IPS-11a (cell line): ENCODE data around the gene PIAS4.

Experiments
- H3K4me3 ChIP-seq: one replicate; pipeline ENCODE4 v1.5.1; 2013; ENCODE audit warnings: low read depth, low read length, control low read depth

PIAS4 gene

GRCh38 chr19:4038661-4039423 lies 31.3 kb downstream of the PIAS4 start:
- no peak overlapping the region for H3K4me3 ChIP-seq

GRCh38 chr19:4042064-4042730 lies 34.7 kb downstream of the PIAS4 start:
- no peak overlapping the region for H3K4me3 ChIP-seq

- H3K4me3 ChIP-seq: no peak overlapping the region
Observed at GRCh38 chr19:4042731-4043082, 35.2 kb downstream of the PIAS4 start.

- H3K4me3 ChIP-seq: no peak overlapping the region
Observed at GRCh38 chr19:4043401-4043800, 35.9 kb downstream of the PIAS4 start.

- no peak overlapping the region for H3K4me3 ChIP-seq
Observed at GRCh38 chr19:4043966-4044715, 36.6 kb downstream of the PIAS4 start.

- no peak overlapping the region for H3K4me3 ChIP-seq
Observed at GRCh38 chr19:4044990-4045465, 37.5 kb downstream of the PIAS4 start.

- no peak overlapping the region for H3K4me3 ChIP-seq
Observed at GRCh38 chr19:4045597-4046361, 38.2 kb downstream of the PIAS4 start.

GRCh38 chr19:4046362-4046691 lies 38.8 kb downstream of the PIAS4 start:
- H3K4me3 ChIP-seq: no peak overlapping the region

GRCh38 chr19:4046946-4047683 lies 39.6 kb downstream of the PIAS4 start:
- H3K4me3 ChIP-seq: no peak overlapping the region

- no peak overlapping the region for H3K4me3 ChIP-seq
Observed at GRCh38 chr19:4049432-4049831, 41.9 kb downstream of the PIAS4 start.

GRCh38 chr19:4051175-4052101 lies 43.9 kb downstream of the PIAS4 start:
- H3K4me3 ChIP-seq: no peak overlapping the region

- no peak overlapping the region for H3K4me3 ChIP-seq
Observed at GRCh38 chr19:4052114-4052992, 44.8 kb downstream of the PIAS4 start.

GRCh38 chr19:4052993-4053422 lies 45.5 kb downstream of the PIAS4 start:
- H3K4me3 ChIP-seq: no peak overlapping the region

- H3K4me3 ChIP-seq: no peak overlapping the region
Observed at GRCh38 chr19:4053423-4054324, 46.1 kb downstream of the PIAS4 start.

GRCh38 chr19:4054441-4055208 lies 47.1 kb downstream of the PIAS4 start:
- H3K4me3 ChIP-seq: no peak overlapping the region

- no peak overlapping the region for H3K4me3 ChIP-seq
Observed at GRCh38 chr19:4055209-4055552, 47.6 kb downstream of the PIAS4 start.
